GM23248 (cell line): ENCODE results near the gene CST9L. TPM values are rescaled to one million over a fixed set of nuclear protein-coding genes. Genes with fewer than 3 reads are reported as not detected.

ENCODE experiments used
- DNase-seq: peaks from one replicate; pipeline ENCODE4 v3.0.0-alpha.2; 2015
- H2AFZ ChIP-seq: fragments of 200-600 bp; sonication (generic); 2 replicates; pipeline ENCODE4 v1.6.1; 2016; ENCODE audit warnings: antibody characterized with exemption
- H3F3A ChIP-seq: fragments of 200-600 bp; sonication (generic); 2 replicates; pipeline ENCODE4 v1.6.1; 2016; ENCODE audit warnings: mild to moderate bottlenecking, antibody characterized with exemption, mixed run types; ENCODE audit not compliant: insufficient read depth
- H3K27ac ChIP-seq: fragments of 200-600 bp; sonication (generic); 2 replicates; pipeline ENCODE4 v1.5.1; 2016; ENCODE audit warnings: mild to moderate bottlenecking
- H3K27me3 ChIP-seq: fragments of 200-600 bp; sonication (generic); replicated peaks from 2 replicates; pipeline ENCODE4 v1.6.1; 2016; ENCODE audit warnings: mild to moderate bottlenecking; ENCODE audit not compliant: insufficient read depth
- H3K36me3 ChIP-seq: fragments of 200-600 bp; sonication (generic); 2 replicates; pipeline ENCODE4 v1.6.1; 2016; ENCODE audit warnings: low read depth, mild to moderate bottlenecking
- H3K4me1 ChIP-seq: fragments of 200-600 bp; sonication (generic); 2 replicates; pipeline ENCODE4 v1.6.1; 2016; ENCODE audit warnings: mild to moderate bottlenecking; ENCODE audit not compliant: insufficient read depth
- H3K4me2 ChIP-seq: fragments of 200-600 bp; sonication (generic); one replicate; pipeline ENCODE4 v1.6.1; 2016; ENCODE audit warnings: mild to moderate bottlenecking; ENCODE audit not compliant: unreplicated experiment
- H3K4me3 ChIP-seq: fragments of 200-600 bp; sonication (generic); 2 replicates; pipeline ENCODE4 v1.5.1; 2016; ENCODE audit warnings: mild to moderate bottlenecking
- H3K79me2 ChIP-seq: fragments of 200-600 bp; sonication (generic); 2 replicates; pipeline ENCODE4 v1.6.1; 2016; ENCODE audit warnings: mild to moderate bottlenecking; ENCODE audit not compliant: insufficient read depth
- H3K9ac ChIP-seq: fragments of 200-600 bp; sonication (generic); 2 replicates; pipeline ENCODE4 v1.6.1; 2016; ENCODE audit warnings: mild to moderate bottlenecking
- H3K9me2 ChIP-seq: fragments of 200-600 bp; sonication (generic); 2 replicates; pipeline ENCODE4 v1.6.1; 2016; ENCODE audit warnings: mixed run types, mild to moderate bottlenecking, moderate library complexity; ENCODE audit not compliant: insufficient read depth
- H3K9me3 ChIP-seq: fragments of 200-600 bp; sonication (generic); one replicate; pipeline ENCODE4 v1.6.1; 2017; ENCODE audit warnings: low read depth
- H4K20me1 ChIP-seq: fragments of 200-600 bp; sonication (generic); 2 replicates; pipeline ENCODE4 v1.6.0; 2016; ENCODE audit not compliant: insufficient read depth
- EZH2 ChIP-seq: fragments of 200-600 bp; sonication (generic); IDR thresholded peaks from 2 replicates; pipeline ENCODE4 v1.6.1; 2018; ENCODE audit warnings: antibody characterized with exemption, mild to moderate bottlenecking; ENCODE audit not compliant: insufficient read depth, poor library complexity, severe bottlenecking
- EZH2phosphoT487 ChIP-seq: fragments of 200-600 bp; sonication (generic); IDR thresholded peaks from 2 replicates; pipeline ENCODE4 v1.6.1; 2018; ENCODE audit warnings: antibody characterized with exemption, moderate library complexity, mild to moderate bottlenecking, low read depth; ENCODE audit not compliant: insufficient read depth
- WGBS, 2 experiments: methylation state at CpG; one replicate each; pipeline ENCODE4 v1.1.6; 2015 to 2017; ENCODE audit warnings: low lambda C conversion rate in 2 of 2, low coverage in 1 of 2; ENCODE audit errors: missing lambda C conversion rate in 2 of 2; 5-methylcytosine and 5-hydroxymethylcytosine counted together
- in situ Hi-C: fragments of 300-500 bp; cut with MboI; formaldehyde crosslinking; loops from 2 replicates; pipeline ENCODE4 v1.15.0; 2020
- polyA plus RNA-seq: library from polyadenylated mRNA; unstranded; fragments of >200 nt; fragmentation: Nextera tagmentation; extraction: Ambion mirVana; gene quantifications from 2 replicates; pipeline ENCODE4 v1.2.1, GENCODE V29; 2016
- total RNA-seq: library from RNA; depleted of rRNA; stranded (reverse); fragments of >200 nt; shearing (Covaris generic); gene quantifications from 2 replicates; pipeline ENCODE4 v1.2.3, GENCODE V29; 2014

The CST9L gene
- total and polyA plus RNA-seq, 2 experiments from 2014 or later = not detected

DNA sequence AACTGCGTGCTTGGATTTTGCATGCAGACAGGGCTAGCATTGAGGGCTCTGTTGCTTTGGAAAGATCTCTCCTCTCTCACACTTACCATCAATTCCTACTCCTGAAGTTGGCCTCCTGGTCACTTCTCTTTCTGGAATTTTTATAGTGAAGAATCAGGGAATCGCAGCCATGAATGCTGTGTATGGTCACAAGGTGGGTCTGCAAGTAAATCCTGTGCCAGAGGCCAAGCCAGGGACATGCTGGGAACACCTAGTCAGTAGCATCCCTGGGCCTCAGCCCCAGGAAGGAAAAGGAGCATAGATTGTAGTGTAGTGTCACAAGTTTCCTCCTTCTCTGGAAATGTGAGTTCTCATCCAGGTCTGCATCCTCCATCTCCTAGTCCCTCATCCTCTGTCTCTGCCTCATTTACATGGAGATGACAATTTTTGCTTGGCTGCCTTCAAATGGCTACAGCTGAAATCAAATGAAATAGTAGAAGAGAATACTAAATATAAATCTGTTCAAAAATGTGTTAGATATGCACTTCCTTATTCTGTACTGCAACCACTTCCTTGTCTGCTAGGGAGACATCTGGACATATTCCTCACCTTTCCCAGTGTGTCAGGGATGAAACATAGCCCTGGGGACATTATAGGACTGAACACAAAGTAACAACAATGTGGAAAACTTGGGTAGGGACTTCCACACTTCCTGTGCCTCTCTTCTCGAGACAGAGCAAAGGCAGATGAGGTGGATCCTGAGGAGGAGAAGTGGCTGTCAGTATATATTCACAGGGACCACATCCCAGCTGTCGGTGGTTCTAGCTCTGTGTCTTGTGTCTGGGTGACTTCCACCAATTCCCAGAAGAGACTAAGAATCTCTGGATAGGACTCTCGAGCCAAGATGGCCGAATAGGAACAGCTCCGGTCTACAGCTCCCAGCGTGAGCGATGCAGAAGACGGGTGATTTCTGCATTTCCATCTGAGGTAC is 20.4 kb upstream of the CST9L start:
- Histone ChIP-seq H3K27ac (no peak overlapping the region), H3K4me2 (no peak overlapping the region), H3K9ac (no peak overlapping the region), H3K4me3 (no peak overlapping the region), H3K79me2 (no peaks in the 10 kb centered on the region), H3K9me2 (no peaks in the 10 kb centered on the region), H3K9me3 (no peaks in the 10 kb centered on the region), H3K27me3 (no peaks in the 10 kb centered on the region), H3F3A (no peaks in the 10 kb centered on the region), H4K20me1 (no peaks in the 10 kb centered on the region), H3K36me3 (no peaks in the 10 kb centered on the region), H3K4me1 (no peaks in the 10 kb centered on the region), H2AFZ (no peak overlapping the region)
- in situ Hi-C loops = no loop called here
- DNase-seq = no peak
- no peak for TF ChIP-seq EZH2
- TF ChIP-seq EZH2phosphoT487 = no peak
- 47 to 55% methylated on average over 9 to 10 of the region's 10 CpGs for WGBS, 2 experiments

DNA sequence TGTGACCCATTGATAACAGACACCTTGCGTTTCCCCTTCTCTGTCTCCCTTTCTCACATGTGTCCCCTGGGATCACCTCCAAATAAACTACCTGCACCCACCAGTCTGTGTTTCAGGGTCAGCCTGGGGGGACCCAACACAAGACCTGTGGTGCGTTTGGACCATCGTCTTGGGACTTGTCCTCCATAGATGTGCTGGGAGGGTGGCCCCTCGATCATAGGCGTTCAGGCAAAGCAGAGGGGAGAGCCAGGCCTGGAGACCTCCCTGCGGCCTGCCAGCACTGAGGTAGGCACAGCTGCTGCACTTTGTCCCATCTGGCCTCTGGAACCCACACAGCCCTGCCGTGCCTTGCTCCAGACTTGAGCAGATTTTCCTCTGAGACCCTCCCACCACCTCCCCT is 19.3 kb upstream of the CST9L start:
- DNase-seq = no peak
- in situ Hi-C loops = no loop called here
- H3K27ac ChIP-seq = no peak overlapping the region
- no peaks in the 10 kb centered on the region for H4K20me1 ChIP-seq
- no peaks in the 10 kb centered on the region for H3K4me1 ChIP-seq
- H3K27me3 ChIP-seq = no peaks in the 10 kb centered on the region
- H3K4me3 ChIP-seq = no peak overlapping the region
- no peaks in the 10 kb centered on the region for H3F3A ChIP-seq
- H2AFZ ChIP-seq = no peak overlapping the region
- H3K9ac ChIP-seq = no peak overlapping the region
- H3K36me3 ChIP-seq = no peaks in the 10 kb centered on the region
- no peak overlapping the region for H3K4me2 ChIP-seq
- no peaks in the 10 kb centered on the region for H3K9me3 ChIP-seq
- WGBS, 2 experiments = 48 to 55% methylated on average over 7 of the region's 7 CpGs
- no peaks in the 10 kb centered on the region for H3K9me2 ChIP-seq
- no peak for TF ChIP-seq EZH2
- no peak for TF ChIP-seq EZH2phosphoT487
- H3K79me2 ChIP-seq = no peaks in the 10 kb centered on the region

DNA sequence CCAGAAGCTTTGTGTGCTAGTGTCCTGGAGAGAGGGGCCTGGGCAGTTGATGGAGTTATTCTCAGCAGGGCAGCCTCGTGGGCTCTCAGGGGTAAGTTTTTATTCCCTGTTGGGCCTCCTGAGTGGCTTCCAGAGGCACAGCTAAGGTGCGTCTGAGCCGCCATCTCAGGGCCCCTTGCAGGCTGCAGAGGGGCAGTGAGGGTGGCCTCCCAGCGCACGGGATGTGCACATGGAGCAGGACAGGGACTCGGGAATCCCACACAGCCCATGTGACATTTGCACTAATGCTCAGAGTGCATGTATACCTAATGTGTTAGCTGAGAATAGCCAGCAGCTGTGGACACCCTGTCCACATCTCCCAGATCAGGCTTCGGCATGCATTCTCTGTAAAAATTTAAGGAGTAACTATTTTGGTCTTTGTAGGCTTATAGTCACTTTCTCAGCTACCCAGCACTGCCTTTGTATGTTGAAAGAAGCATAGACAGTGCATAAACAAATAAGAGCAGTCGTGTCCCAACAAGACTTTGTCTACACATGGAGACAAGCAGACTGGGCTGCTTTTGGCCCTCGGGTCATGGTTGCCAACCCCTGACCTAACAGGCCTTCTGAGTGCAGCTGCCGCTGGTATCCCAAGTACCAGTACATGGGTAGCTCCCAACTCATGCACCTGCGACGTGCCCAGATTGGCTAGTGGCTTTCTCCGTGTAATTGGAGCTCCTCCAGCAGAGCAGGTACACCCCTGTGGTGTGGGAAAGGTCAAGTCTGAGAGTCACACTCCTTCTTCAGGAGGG is 18.6 kb upstream of the CST9L start:
- Histone ChIP-seq H3K4me3 (no peak overlapping the region), H3K4me2 (no peak overlapping the region), H3K9me2 (no peaks in the 10 kb centered on the region), H3K9ac (no peak overlapping the region), H3K27ac (no peak overlapping the region), H4K20me1 (no peaks in the 10 kb centered on the region), H3K36me3 (no peaks in the 10 kb centered on the region), H3K9me3 (no peaks in the 10 kb centered on the region), H3F3A (no peaks in the 10 kb centered on the region), H3K4me1 (no peaks in the 10 kb centered on the region), H3K27me3 (no peaks in the 10 kb centered on the region), H2AFZ (no peak overlapping the region), H3K79me2 (no peaks in the 10 kb centered on the region)
- no peak for DNase-seq
- no peak for TF ChIP-seq EZH2
- no peak for TF ChIP-seq EZH2phosphoT487
- WGBS, 2 experiments = 31 to 32% methylated on average over 13 of the region's 13 CpGs
- in situ Hi-C loops = no loop called here

DNA sequence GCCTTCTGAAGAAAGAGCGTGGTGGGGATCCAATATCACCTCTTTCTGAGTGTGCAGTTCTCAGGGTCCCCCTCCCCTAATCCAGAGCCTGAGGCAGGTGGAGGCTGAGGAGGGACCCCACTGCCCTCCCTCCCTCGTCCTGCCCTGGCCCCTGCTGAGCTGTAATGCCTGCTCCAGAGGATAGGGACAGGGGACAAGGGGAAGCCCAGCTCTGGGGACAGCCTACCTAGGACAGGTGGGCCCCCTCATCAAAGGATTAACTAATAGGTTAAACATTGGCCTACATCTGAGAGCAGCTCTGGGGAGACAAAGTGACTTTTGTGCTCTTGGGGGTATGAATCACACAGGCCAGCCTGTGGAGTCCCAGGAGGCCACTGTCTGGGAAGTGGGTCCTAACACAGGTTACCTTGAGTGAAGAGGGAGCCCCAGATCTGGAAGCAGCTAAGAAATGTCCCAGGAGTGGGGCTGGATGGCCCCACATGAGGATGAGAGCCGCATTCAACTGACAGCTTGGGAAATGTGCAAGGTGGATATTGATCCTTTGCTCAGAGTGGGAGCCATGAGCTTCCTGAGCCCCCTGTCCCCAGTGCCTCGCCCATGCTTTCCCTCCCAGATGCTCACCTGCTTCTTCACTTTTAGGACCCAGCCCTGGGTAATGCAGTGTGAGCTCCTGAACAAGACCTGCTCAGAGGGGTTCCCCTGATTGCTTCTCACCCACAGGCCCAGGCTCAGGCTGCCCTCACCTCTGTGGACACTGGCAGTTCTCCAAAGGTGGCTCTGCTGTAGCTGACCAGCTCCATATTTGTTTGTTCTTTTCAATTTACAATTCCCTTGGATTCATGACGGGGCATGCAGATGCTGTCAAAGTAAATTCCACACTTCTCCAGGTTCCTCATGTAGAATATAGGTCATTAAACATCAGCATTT is 17.8 kb upstream of the CST9L start:
- H3K4me2 ChIP-seq = no peak overlapping the region
- H3K4me1 ChIP-seq = no peaks in the 10 kb centered on the region
- in situ Hi-C loops = no loop called here
- H2AFZ ChIP-seq = no peak overlapping the region
- no peaks in the 10 kb centered on the region for H4K20me1 ChIP-seq
- DNase-seq = no peak
- 21 to 25% methylated on average over 5 of the region's 5 CpGs for WGBS, 2 experiments
- H3K9ac ChIP-seq = no peak overlapping the region
- no peaks in the 10 kb centered on the region for H3K27me3 ChIP-seq
- no peaks in the 10 kb centered on the region for H3K36me3 ChIP-seq
- H3K27ac ChIP-seq = no peak overlapping the region
- no peaks in the 10 kb centered on the region for H3K9me3 ChIP-seq
- no peaks in the 10 kb centered on the region for H3F3A ChIP-seq
- H3K4me3 ChIP-seq = no peak overlapping the region
- no peaks in the 10 kb centered on the region for H3K9me2 ChIP-seq
- no peaks in the 10 kb centered on the region for H3K79me2 ChIP-seq
- TF ChIP-seq EZH2phosphoT487 (no peak), EZH2 (no peak)
